ENCODE data around the gene OR2H2. TPM values are rescaled to one million over a fixed set of nuclear protein-coding genes. Genes with fewer than 3 reads are reported as not detected.

The OR2H2 gene
- total and polyA plus RNA-seq, 4 donors: not detected

GRCh38 chr6:29547573-29547972, 37.3 kb upstream of the OR2H2 start:
- DNase-seq (ENCODE audit: low spot score): no peak
- 46% methylated on average over 3 of the region's 3 CpGs for WGBS
- no peak for TF ChIP-seq FOXA2 (IDR thresholded peaks at IDR 0.05)
- no peak for TF ChIP-seq NR2F2 (IDR thresholded peaks at IDR 0.05)
- no peak for TF ChIP-seq FOXA1 (IDR thresholded peaks at IDR 0.05)
- TF ChIP-seq RAD21 (IDR thresholded peaks at IDR 0.05): no peak
- no peak for TF ChIP-seq HNF4A (conservative IDR thresholded peaks at IDR 0.05)
- TF ChIP-seq YY1 (IDR thresholded peaks at IDR 0.05): no peak
- no peak for TF ChIP-seq GABPA (IDR thresholded peaks at IDR 0.05 in 1 of 2, conservative IDR thresholded peaks at IDR 0.05 in 1 of 2)
- TF ChIP-seq, protein P1, sequence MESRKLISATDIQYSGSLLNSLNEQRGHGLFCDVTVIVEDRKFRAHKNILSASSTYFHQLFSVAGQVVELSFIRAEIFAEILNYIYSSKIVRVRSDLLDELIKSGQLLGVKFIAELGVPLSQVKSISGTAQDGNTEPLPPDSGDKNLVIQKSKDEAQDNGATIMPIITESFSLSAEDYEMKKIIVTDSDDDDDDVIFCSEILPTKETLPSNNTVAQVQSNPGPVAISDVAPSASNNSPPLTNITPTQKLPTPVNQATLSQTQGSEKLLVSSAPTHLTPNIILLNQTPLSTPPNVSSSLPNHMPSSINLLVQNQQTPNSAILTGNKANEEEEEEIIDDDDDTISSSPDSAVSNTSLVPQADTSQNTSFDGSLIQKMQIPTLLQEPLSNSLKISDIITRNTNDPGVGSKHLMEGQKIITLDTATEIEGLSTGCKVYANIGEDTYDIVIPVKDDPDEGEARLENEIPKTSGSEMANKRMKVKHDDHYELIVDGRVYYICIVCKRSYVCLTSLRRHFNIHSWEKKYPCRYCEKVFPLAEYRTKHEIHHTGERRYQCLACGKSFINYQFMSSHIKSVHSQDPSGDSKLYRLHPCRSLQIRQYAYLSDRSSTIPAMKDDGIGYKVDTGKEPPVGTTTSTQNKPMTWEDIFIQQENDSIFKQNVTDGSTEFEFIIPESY (IDR thresholded peaks at IDR 0.05): no peak
- no peak for TF ChIP-seq CTCF (IDR thresholded peaks at IDR 0.05; ENCODE audit: low read depth, low read length, missing input control)
- no peak for TF ChIP-seq JUND (IDR thresholded peaks at IDR 0.05)
- TF ChIP-seq EGR1 (IDR thresholded peaks at IDR 0.05; ENCODE audit: low read depth in 2 of 2): no peak
- no peak for TF ChIP-seq TAF1 (conservative IDR thresholded peaks at IDR 0.05)
- no peak for TF ChIP-seq MAX (IDR thresholded peaks at IDR 0.05)
- TF ChIP-seq ATF3 (IDR thresholded peaks at IDR 0.05): no peak
- no peak for TF ChIP-seq SP1 (IDR thresholded peaks at IDR 0.05)
- no peak for TF ChIP-seq RXRA (IDR thresholded peaks at IDR 0.05)
- TF ChIP-seq HNF4G (IDR thresholded peaks at IDR 0.05): no peak
- TF ChIP-seq, protein P2, sequence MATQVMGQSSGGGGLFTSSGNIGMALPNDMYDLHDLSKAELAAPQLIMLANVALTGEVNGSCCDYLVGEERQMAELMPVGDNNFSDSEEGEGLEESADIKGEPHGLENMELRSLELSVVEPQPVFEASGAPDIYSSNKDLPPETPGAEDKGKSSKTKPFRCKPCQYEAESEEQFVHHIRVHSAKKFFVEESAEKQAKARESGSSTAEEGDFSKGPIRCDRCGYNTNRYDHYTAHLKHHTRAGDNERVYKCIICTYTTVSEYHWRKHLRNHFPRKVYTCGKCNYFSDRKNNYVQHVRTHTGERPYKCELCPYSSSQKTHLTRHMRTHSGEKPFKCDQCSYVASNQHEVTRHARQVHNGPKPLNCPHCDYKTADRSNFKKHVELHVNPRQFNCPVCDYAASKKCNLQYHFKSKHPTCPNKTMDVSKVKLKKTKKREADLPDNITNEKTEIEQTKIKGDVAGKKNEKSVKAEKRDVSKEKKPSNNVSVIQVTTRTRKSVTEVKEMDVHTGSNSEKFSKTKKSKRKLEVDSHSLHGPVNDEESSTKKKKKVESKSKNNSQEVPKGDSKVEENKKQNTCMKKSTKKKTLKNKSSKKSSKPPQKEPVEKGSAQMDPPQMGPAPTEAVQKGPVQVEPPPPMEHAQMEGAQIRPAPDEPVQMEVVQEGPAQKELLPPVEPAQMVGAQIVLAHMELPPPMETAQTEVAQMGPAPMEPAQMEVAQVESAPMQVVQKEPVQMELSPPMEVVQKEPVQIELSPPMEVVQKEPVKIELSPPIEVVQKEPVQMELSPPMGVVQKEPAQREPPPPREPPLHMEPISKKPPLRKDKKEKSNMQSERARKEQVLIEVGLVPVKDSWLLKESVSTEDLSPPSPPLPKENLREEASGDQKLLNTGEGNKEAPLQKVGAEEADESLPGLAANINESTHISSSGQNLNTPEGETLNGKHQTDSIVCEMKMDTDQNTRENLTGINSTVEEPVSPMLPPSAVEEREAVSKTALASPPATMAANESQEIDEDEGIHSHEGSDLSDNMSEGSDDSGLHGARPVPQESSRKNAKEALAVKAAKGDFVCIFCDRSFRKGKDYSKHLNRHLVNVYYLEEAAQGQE (IDR thresholded peaks at IDR 0.05): no peak

More at GRCh38 chr6:29547573-29547972, 37.3 kb upstream of the OR2H2 start:
- H3K9me3 ChIP-seq (ENCODE audit: control insufficient read depth in 4 of 4, low read length in 3 of 4): no peaks in the 10 kb centered on the region
- no peaks in the 10 kb centered on the region for H3K36me3 ChIP-seq (ENCODE audit: control insufficient read depth in 4 of 4, insufficient read depth in 3 of 4, low read depth in 1 of 4, low read length in 3 of 4)
- no peak overlapping the region for H3K9ac ChIP-seq (ENCODE audit: low read depth in 1 of 2, low read length in 2 of 2)
- peaks cover 0 to 2% (median 0%) of the 10 kb centered on the region in 4 donors for H3K27me3 ChIP-seq (ENCODE audit: control insufficient read depth in 4 of 4, insufficient read depth in 4 of 4, low read length in 3 of 4)
- no peaks in the 10 kb centered on the region for H3K4me1 ChIP-seq (ENCODE audit: control insufficient read depth in 4 of 4, insufficient read depth in 4 of 4, low read length in 3 of 4)
- H3K27ac ChIP-seq (ENCODE audit: low read depth in 1 of 2, low read length in 2 of 2): no peak overlapping the region
- no peak overlapping the region for H3K4me3 ChIP-seq (ENCODE audit: low read depth in 1 of 3, low read length in 3 of 3)

Measured in liver (tissue), 9 donors.